H1 (cell line): ENCODE results near the gene CCR2. TPM values are rescaled to one million over a fixed set of nuclear protein-coding genes. Genes with fewer than 3 reads are reported as not detected.
"Not testable (repeated sequence)": the region's sequence is repeated elsewhere in the genome, so short reads cannot be mapped to it uniquely, and the experiment has no call there.

Experiments used
- CTCF ChIA-PET: fragments of 300-600 bp; sonication (Branson Sonifier 250); formaldehyde crosslinking; loops from one replicate; lab custom pipeline; 2021; ENCODE audit not compliant: partially characterized antibody; lab: Charles Lee
- POLR2A ChIA-PET: fragments of 300-600 bp; sonication (Branson Sonifier 250); formaldehyde crosslinking; loops from one replicate; lab custom pipeline; 2021; ENCODE audit warnings: inconsistent platforms; ENCODE audit not compliant: partially characterized antibody; lab: Charles Lee
- DNase-seq, 2 experiments: peaks; one replicate each; pipeline versions ENCODE4 v3.0.0 to v3.0.0-alpha.2; 2010 to 2022; ENCODE audit warnings: low spot score in 2 of 2, low read depth in 1 of 2, mixed read lengths in 1 of 2
- FAIRE-seq: peaks from 2 replicates; lab custom pipeline; 2011; peaks lifted over from hg19 to GRCh38; lab: Jason Lieb, UNC
- H2AFZ ChIP-seq: 2 replicates; pipeline ENCODE4 v1.8.1; 2012; ENCODE audit warnings: low read length, inconsistent platforms
- H2AK5ac ChIP-seq: 2 replicates; pipeline ENCODE4 v1.6.1; 2013; ENCODE audit warnings: low read depth, low read length
- H2BK120ac ChIP-seq: replicated peaks from 2 replicates; pipeline ENCODE3; 2013; ENCODE audit warnings: low read depth, low read length, inconsistent platforms
- H2BK12ac ChIP-seq: 2 replicates; pipeline ENCODE4 v1.6.1; 2013; ENCODE audit warnings: low read depth, low read length
- H2BK15ac ChIP-seq: 2 replicates; pipeline ENCODE4 v1.6.1; 2013; ENCODE audit warnings: low read length
- H2BK20ac ChIP-seq: 2 replicates; pipeline ENCODE4 v1.6.1; 2013; ENCODE audit warnings: low read length
- H2BK5ac ChIP-seq: 2 replicates; pipeline ENCODE4 v1.6.1; 2013; ENCODE audit warnings: low read depth, low read length
- H3K14ac ChIP-seq: 2 replicates; pipeline ENCODE4 v1.6.1; 2013; ENCODE audit warnings: inconsistent platforms; ENCODE audit not compliant: insufficient read length
- H3K18ac ChIP-seq: 2 replicates; pipeline ENCODE4 v1.6.1; 2013; ENCODE audit warnings: low read length; ENCODE audit errors: extremely low read depth
- H3K23ac ChIP-seq: 2 replicates; pipeline ENCODE4 v1.6.1; 2013; ENCODE audit warnings: inconsistent platforms; ENCODE audit not compliant: insufficient read length
- H3K23me2 ChIP-seq: 2 replicates; pipeline ENCODE4 v1.6.1; 2013; ENCODE audit warnings: low read depth, low read length
- H3K27ac ChIP-seq: 2 replicates; pipeline ENCODE4 v1.6.1; 2011; ENCODE audit warnings: low read depth, low read length, inconsistent platforms
- H3K27me3 ChIP-seq, 4 experiments: replicated peaks in 1 of 4; 1 replicate in 1 of 4; 2 replicates in 3 of 4; pipeline versions ENCODE4 v1.6.1 to v1.8.1; 2011 to 2013; ENCODE audit warnings: low read length in 3 of 4, mild to moderate bottlenecking in 3 of 4, inconsistent platforms in 2 of 4, mixed read lengths in 2 of 4, moderate library complexity in 1 of 4; ENCODE audit not compliant: control insufficient read depth in 3 of 4, insufficient read depth in 3 of 4; ENCODE audit errors: extremely low read depth in 1 of 4
- H3K36me3 ChIP-seq, 4 experiments: 2 replicates each; pipeline versions ENCODE4 v1.6.1 to v1.8.1; 2011 to 2013; ENCODE audit warnings: mild to moderate bottlenecking in 4 of 4, low read length in 3 of 4, moderate library complexity in 2 of 4, control low read depth in 1 of 4, inconsistent platforms in 1 of 4; ENCODE audit not compliant: insufficient read depth in 4 of 4, control insufficient read depth in 2 of 4
- H3K4ac ChIP-seq: replicated peaks from 2 replicates; pipeline ENCODE3; 2013; ENCODE audit warnings: low read length, low read depth, mixed read lengths, inconsistent platforms; ENCODE audit not compliant: insufficient read length
- H3K4me1 ChIP-seq, 4 experiments: replicated peaks in 1 of 4; 1 replicate in 1 of 4; 2 replicates in 3 of 4; pipeline versions ENCODE4 v1.6.1 to v1.8.1; 2011 to 2013; ENCODE audit warnings: low read length in 3 of 4, inconsistent platforms in 2 of 4, mixed read lengths in 1 of 4; ENCODE audit not compliant: insufficient read depth in 4 of 4, control insufficient read depth in 3 of 4
- H3K4me2 ChIP-seq, 2 experiments: 2 replicates each; pipeline versions ENCODE4 v1.6.1 to v1.8.1; 2011 to 2013; ENCODE audit warnings: low read depth in 2 of 2, low read length in 2 of 2, control low read depth in 1 of 2, inconsistent platforms in 1 of 2, mild to moderate bottlenecking in 1 of 2; ENCODE audit not compliant: insufficient read depth in 1 of 2
- H3K4me3 ChIP-seq, 4 experiments: fragments of 200-600, 300-600 bp in 1 of 4; sonication (generic), shearing (Covaris generic), sonication (Bioruptor Twin) in 1 of 4; 2 replicates each; pipeline versions ENCODE4 v1.5.1 to v1.8.1; 2011 to 2016; ENCODE audit warnings: low read length in 4 of 4, low read depth in 3 of 4, control low read depth in 2 of 4, inconsistent platforms in 2 of 4, mild to moderate bottlenecking in 2 of 4, mixed read lengths in 1 of 4, moderate library complexity in 1 of 4; ENCODE audit not compliant: insufficient read depth in 2 of 4; ENCODE audit errors: extremely low read depth in 1 of 4
- H3K56ac ChIP-seq: replicated peaks from 2 replicates; pipeline ENCODE3; 2013; ENCODE audit warnings: low read depth, mild to moderate bottlenecking, mixed read lengths, low read length, inconsistent platforms; ENCODE audit not compliant: insufficient read length
- H3K79me1 ChIP-seq: 2 replicates; pipeline ENCODE4 v1.6.1; 2013; ENCODE audit warnings: low read depth, low read length, control low read depth
- H3K79me2 ChIP-seq, 2 experiments: 2 replicates each; pipeline versions ENCODE4 v1.6.1 to v1.8.1; 2012 to 2013; ENCODE audit warnings: low read length in 2 of 2, mild to moderate bottlenecking in 2 of 2, inconsistent platforms in 1 of 2; ENCODE audit not compliant: insufficient read depth in 2 of 2, control insufficient read depth in 1 of 2
- H3K9ac ChIP-seq, 4 experiments: replicated peaks in 1 of 4; 1 replicate in 1 of 4; 2 replicates in 3 of 4; pipeline versions ENCODE4 v1.6.1 to v1.8.1; 2011 to 2013; ENCODE audit warnings: low read depth in 3 of 4, low read length in 3 of 4, control low read depth in 2 of 4, mild to moderate bottlenecking in 2 of 4, moderate library complexity in 2 of 4, inconsistent platforms in 1 of 4; ENCODE audit errors: extremely low read depth in 1 of 4
- H3K9me3 ChIP-seq, 2 experiments: 2 replicates each; pipeline versions ENCODE4 v1.6.1 to v1.8.1; 2012 to 2013; ENCODE audit warnings: mild to moderate bottlenecking in 2 of 2, moderate library complexity in 2 of 2, control low read depth in 1 of 2, inconsistent platforms in 1 of 2, low read depth in 1 of 2, low read length in 1 of 2, mixed read lengths in 1 of 2; ENCODE audit not compliant: insufficient read depth in 2 of 2
- H4K20me1 ChIP-seq, 2 experiments: replicated peaks in 1 of 2; 2 replicates each; pipeline versions ENCODE3 to v1.8.1; 2011 to 2013; ENCODE audit warnings: inconsistent platforms in 2 of 2, low read length in 2 of 2, mild to moderate bottlenecking in 1 of 2; ENCODE audit not compliant: insufficient read depth in 2 of 2, control insufficient read depth in 1 of 2
- H4K5ac ChIP-seq: 2 replicates; pipeline ENCODE4 v1.6.1; 2013; ENCODE audit warnings: low read length, low read depth, mixed read lengths, inconsistent platforms; ENCODE audit not compliant: insufficient read length
- H4K8ac ChIP-seq: 2 replicates; pipeline ENCODE4 v1.8.0; 2013; ENCODE audit warnings: mild to moderate bottlenecking, moderate library complexity, low read length, inconsistent platforms; ENCODE audit not compliant: insufficient read depth; ENCODE audit errors: extremely low read depth
- H4K91ac ChIP-seq: replicated peaks from 2 replicates; pipeline ENCODE3; 2013; ENCODE audit warnings: low read length, mixed read lengths, inconsistent platforms; ENCODE audit not compliant: insufficient read length
- WGBS, 2 experiments: shearing (Covaris generic) in 1 of 2; methylation state at CpG; one replicate each; pipeline versions ENCODE4 v1.1.6 to v1.1.7; 2013 to 2015; ENCODE audit warnings: low lambda C conversion rate in 2 of 2, mixed read lengths in 2 of 2, inconsistent platforms in 1 of 2, low coverage in 1 of 2, missing lambda C conversion rate in 1 of 2; ENCODE audit not compliant: insufficient replicate concordance in 2 of 2, insufficient coverage in 1 of 2, insufficient read length in 1 of 2; ENCODE audit errors: extremely low coverage in 1 of 2, missing lambda C conversion rate in 1 of 2; 5-methylcytosine and 5-hydroxymethylcytosine counted together
- polyA plus RNA-seq, 7 experiments: library from polyadenylated mRNA; depleted of rRNA in 3 of 7; stranded (reverse) in 5 of 7; unstranded in 2 of 7; fragments of >200 nt in 5 of 7; fragments of 200-250 nt in 2 of 7; gene quantifications; 1 replicate in 5 of 7; 2 replicates in 1 of 7; 4 replicates in 1 of 7; pipeline versions ENCODE4 v1.2.1 to v1.2.3, GENCODE V29; 2011 to 2013; ENCODE audit warnings: missing spikeins in 2 of 7, mixed read lengths in 2 of 7
- total RNA-seq: library from RNA; stranded (reverse); fragmentation: NEBNext Ultra II Directional; extraction: Animal tissue kit (Norgen Biotek cat#: 25700); gene quantifications from 2 replicates; pipeline ENCODE4 v1.2.1, GENCODE V29; 2021

Gene CCR2
- total and polyA plus RNA-seq, 2 of the 8 experiments (the other 6 are each of a cell fraction or from before 2014, with no cell fraction given), result not detected

- FAIRE-seq, H3K14ac ChIP-seq, H3K79me1 ChIP-seq, H2BK120ac ChIP-seq, H3K4ac ChIP-seq, POLR2A ChIA-PET, H4K20me1 ChIP-seq, H3K9ac ChIP-seq, H3K9me3 ChIP-seq, H2BK20ac ChIP-seq, H2AK5ac ChIP-seq, H4K5ac ChIP-seq, H3K23me2 ChIP-seq, H3K18ac ChIP-seq, H3K23ac ChIP-seq, H3K4me1 ChIP-seq, H3K27me3 ChIP-seq, H4K8ac ChIP-seq, H3K56ac ChIP-seq, H3K27ac ChIP-seq, H3K36me3 ChIP-seq, H2AFZ ChIP-seq, H3K4me3 ChIP-seq, H3K4me2 ChIP-seq, H2BK5ac ChIP-seq, H3K79me2 ChIP-seq, H2BK15ac ChIP-seq, H2BK12ac ChIP-seq, H4K91ac ChIP-seq, DNase-seq: not testable (repeated sequence)
- 88% methylated on average over 4 of the region's 4 CpGs; no CpG with 5 or more reads in 1 of the 2 experiments for WGBS, 2 experiments
- CTCF ChIA-PET, result interaction anchor here (0.8 to 1.5 kb wide), 5 partner anchors 9 to 240 kb away, joined by 3 to 6 read pairs (median 3); no protein-coding TSS in a partner anchor
These were observed 34.9 kb downstream of the CCR2 start for GRCh38 chr3:46388847-46389246.
